Measurements from ENCODE around the gene CEMIP.

The CEMIP gene

GRCh38 chr15:80785811-80786354, 6.7 kb downstream of the CEMIP start:
- no peak for DNase-seq (ENCODE audit: low read depth, low spot score)

GRCh38 chr15:80787316-80787715, 8.1 kb downstream of the CEMIP start:
- no peak for DNase-seq (ENCODE audit: low read depth, low spot score)

DNA sequence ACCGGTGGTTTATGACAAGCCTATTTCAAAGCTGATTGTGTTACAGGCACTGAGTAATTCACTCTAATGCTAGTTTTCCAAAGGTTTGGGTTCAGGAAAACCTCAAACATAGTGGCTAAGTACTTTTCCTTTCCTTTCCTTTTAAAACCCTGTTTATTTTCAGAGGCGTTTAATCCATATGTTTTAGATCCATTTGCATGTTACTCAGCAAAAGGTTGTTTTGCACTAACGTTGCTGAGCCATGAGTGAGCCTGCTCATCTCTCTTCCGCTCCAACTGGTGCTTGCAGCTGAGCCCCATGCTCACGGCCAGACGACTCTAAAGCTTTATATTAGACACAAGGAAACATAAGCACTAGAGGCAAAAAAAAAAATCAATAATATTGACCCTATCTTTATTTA, 9.4 kb downstream of the CEMIP start:
- no peak for DNase-seq (ENCODE audit: low read depth, low spot score)

DNA sequence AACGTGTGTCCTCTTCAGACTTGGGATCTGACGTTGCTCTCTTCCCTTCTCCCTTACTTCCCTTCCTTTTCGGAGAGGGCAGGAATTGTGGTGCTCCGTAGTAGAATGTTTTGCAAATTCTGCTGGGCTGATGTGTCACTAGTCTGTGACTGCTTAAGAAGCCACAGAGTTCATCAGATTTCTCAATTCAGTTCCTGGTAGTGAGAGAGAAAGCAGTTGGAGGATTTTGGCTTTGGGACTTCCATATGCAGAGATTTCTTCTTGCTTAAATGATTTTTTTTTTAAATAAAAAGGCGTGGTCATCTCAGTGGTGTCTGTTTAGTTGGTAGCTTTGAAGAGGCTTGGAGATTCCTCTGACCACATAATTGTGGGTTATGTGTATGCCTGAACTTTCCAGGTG, 10.1 kb downstream of the CEMIP start:
- DNase-seq (ENCODE audit: low read depth, low spot score): no peak

- DNase-seq (ENCODE audit: low read depth, low spot score): no peak
These were observed 10.6 kb downstream of the CEMIP start for GRCh38 chr15:80789796-80790195.

DNA sequence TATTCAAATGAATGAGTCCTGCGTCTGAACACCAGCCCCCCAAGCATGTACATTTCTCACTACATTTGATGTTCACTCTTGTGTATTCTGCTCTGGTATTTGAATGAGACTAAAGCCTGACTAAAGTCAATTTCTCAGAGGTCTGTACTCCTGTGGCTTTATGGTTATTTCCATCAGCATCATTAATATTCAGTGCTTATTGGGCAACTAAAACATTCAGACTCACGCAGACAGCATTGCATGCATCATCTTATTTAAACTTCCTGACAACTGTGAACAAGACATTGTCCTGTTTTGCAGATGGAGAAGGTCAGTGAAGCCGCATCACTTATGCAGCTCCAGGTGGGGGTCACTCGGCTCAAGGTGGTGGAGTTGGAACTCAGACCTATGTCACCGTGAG, 11.1 kb downstream of the CEMIP start:
- no peak for DNase-seq (ENCODE audit: low read depth, low spot score)

- DNase-seq (ENCODE audit: low read depth, low spot score): no peak
These were observed 11.8 kb downstream of the CEMIP start for GRCh38 chr15:80791004-80791403.

DNA sequence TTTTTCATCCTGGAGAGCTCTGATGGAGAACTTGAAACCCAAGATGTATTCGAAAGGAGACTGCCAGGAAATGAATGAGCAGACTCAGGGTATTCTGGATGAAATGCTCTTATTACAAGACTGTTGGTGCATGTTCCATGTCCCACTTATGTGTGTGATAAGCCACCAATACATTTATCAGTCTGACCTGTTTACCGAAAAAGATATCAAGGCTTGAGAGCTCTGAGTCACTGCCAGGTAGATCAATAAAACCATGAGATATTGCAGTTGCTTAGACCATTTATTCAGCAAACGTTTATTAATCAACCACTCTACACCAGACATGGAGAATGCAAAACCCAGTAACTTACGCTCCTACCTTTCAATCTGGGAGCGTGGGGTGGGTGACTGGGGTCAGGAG, 17.2 kb downstream of the CEMIP start:
- no peak for DNase-seq (ENCODE audit: low read depth, low spot score)

DNA sequence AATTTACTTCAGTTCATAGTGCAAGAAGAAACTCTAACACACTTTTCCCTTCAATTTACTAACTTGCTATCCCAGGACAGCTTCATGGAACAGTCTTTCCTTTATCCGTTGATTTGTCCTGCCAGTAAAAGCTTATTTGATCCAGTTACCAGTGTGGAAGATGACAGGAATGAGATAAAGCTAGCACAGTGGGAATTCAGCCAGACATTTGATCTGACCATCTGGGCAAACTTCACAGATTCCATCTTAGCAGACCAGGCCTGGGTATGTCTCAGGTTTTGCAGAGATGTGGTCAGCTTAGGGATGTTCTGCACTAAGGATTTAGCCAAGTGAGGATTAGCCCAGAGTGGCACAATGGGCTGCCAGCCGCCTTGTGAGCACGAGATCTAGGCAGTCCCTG, 19.7 kb downstream of the CEMIP start:
- no peak for DNase-seq (ENCODE audit: low read depth, low spot score)

DNA sequence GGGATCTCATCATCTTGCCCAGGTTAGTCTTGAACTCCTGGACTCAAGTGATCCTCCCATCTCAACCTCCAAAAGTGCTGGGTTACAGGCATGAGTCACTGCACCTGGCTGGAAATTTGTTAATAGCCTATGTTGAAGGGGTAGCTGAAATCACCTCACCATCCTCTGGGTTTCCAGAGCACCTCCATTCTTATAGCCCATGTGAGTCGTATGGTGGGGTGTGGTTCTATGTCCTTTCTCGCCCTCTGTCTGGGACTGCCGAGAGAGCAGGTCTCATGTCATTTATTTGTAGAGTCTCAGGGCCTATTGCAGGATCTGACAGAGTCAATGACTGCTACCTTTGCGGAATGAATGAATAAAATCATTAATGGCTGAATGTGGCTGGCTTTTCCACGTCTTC, 20.9 kb downstream of the CEMIP start:
- no peak for DNase-seq (ENCODE audit: low read depth, low spot score)

GRCh38 chr15:80801891-80802680, 22.9 kb downstream of the CEMIP start:
- DNase-seq (ENCODE audit: low read depth, low spot score): no peak

- no peak for DNase-seq (ENCODE audit: low read depth, low spot score)
These were observed 24.7 kb downstream of the CEMIP start for GRCh38 chr15:80803580-80804525.

- DNase-seq (ENCODE audit: low read depth, low spot score): no peak
These were observed 25.9 kb downstream of the CEMIP start for GRCh38 chr15:80804970-80805495.

- DNase-seq (ENCODE audit: low read depth, low spot score): no peak
These were observed 32.7 kb downstream of the CEMIP start for GRCh38 chr15:80811781-80812315.

- DNase-seq (ENCODE audit: low read depth, low spot score): no peak
These were observed 35.9 kb downstream of the CEMIP start for GRCh38 chr15:80815106-80815505.

GRCh38 chr15:80816049-80816653, 37.0 kb downstream of the CEMIP start:
- DNase-seq (ENCODE audit: low read depth, low spot score): no peak

DNA sequence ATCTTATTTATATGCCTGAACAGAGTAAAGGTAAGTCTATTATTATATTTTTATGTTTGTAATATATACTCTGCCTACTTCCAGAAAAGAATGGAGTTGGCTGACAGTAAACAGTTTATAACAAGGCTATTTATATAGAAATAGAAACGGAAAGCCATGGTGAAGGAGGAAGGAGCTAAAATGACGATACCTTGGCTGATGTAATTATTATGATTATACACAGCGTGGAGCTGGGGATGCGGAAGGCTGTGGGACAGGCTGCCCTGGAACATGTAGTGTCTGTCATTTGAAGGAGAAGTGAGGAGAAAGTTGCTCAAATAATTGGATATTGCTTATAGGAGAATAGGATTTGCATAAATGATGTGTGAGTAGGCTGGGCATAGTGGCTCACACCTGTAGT, 37.8 kb downstream of the CEMIP start:
- no peak for DNase-seq (ENCODE audit: low read depth, low spot score)

- no peak for DNase-seq (ENCODE audit: low read depth, low spot score)
These were observed 38.7 kb downstream of the CEMIP start for GRCh38 chr15:80817901-80818300.

GRCh38 chr15:80819001-80819400, 39.8 kb downstream of the CEMIP start:
- DNase-seq (ENCODE audit: low read depth, low spot score): no peak

DNA sequence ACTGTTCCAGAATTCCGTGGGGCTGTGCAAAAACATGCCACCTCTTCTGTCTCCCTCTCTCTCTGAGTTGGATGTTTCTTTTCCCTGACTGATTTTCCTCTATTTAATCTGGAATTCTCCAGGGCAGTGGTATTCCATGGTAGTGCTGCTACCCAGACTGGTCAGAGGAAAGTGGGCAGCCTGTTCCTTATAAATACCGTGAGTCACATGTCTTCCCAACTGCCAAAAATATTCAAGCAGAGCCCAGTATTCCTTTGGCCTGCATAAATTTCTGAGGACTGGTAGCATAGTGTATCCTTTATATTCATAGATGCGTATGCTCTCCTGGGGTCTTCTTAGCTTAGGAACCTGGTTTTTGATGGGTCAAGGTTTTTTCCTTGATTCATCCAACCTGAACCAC, 40.9 kb downstream of the CEMIP start:
- no peak for DNase-seq (ENCODE audit: low read depth, low spot score)

DNA sequence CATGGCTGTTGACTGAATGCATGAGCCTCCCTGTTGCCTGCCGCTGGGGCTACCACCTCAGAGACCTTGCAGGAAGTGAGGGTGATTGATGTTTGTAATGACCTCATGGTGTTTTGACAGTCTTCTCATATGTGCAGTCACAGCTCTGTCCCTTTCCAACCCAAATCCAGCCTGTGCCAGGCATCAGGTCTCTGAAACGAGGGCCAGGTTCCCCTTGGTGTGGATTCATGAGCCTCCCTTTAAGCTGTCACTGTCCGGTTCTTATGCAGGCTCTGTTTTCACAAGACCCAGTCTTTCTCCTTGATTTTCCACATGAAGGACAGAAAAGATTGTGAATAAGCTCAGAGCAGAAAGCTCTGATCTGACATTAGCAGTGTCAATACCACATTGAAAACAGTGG, 43.1 kb downstream of the CEMIP start:
- DNase-seq (ENCODE audit: low read depth, low spot score): no peak

GRCh38 chr15:80822676-80823075, 43.5 kb downstream of the CEMIP start:
- DNase-seq (ENCODE audit: low read depth, low spot score): no peak
